Ovary (tissue), 9 donors: ENCODE data around the gene CSNK2A1. TPM values are rescaled to one million over a fixed set of nuclear protein-coding genes. Genes with fewer than 3 reads are reported as not detected.
"Not testable (repeated sequence)": the region's sequence is repeated elsewhere in the genome, so short reads cannot be mapped to it uniquely, and the experiment has no call there.

Experiments
- DNase-seq, 5 donors: peaks; one replicate each; pipeline ENCODE4 v3.0.0-alpha.2; 2019 to 2020
- H3K27ac ChIP-seq, 2 donors: fragments of 200-600 bp; one replicate each; pipeline versions ENCODE4 v1.5.1 to v1.8.0; 2019 to 2022
- H3K27me3 ChIP-seq: fragments of 200-600 bp; one replicate; pipeline ENCODE4 v1.8.0; 2022
- H3K36me3 ChIP-seq: fragments of 200-600 bp; sonication (generic); one replicate; pipeline ENCODE4 v1.5.1; 2019
- H3K4me1 ChIP-seq: one replicate; pipeline ENCODE4 v1.8.1; 2013; ENCODE audit warnings: mild to moderate bottlenecking, moderate library complexity; ENCODE audit not compliant: insufficient read depth
- H3K4me3 ChIP-seq: fragments of 200-600 bp; sonication (generic); one replicate; pipeline ENCODE4 v1.5.1; 2017
- H3K9me3 ChIP-seq, 2 donors: fragments of 200-600 bp in 1 of 2; sonication (generic) in 1 of 2; one replicate each; pipeline versions ENCODE4 v1.5.1 to v1.8.1; 2013 to 2019; ENCODE audit warnings: mild to moderate bottlenecking in 1 of 2, moderate library complexity in 1 of 2
- EP300 ChIP-seq: sonication (generic); formaldehyde crosslinking; IDR thresholded peaks from one replicate; pipeline ENCODE4 v1.6.1; 2017; ENCODE audit warnings: antibody characterized with exemption
- POLR2A ChIP-seq: fragments of 450-650 bp; IDR thresholded peaks from one replicate; pipeline ENCODE4 v1.6.1; 2017; ENCODE audit warnings: antibody characterized with exemption, mild to moderate bottlenecking, moderate library complexity
- WGBS, 3 donors: extraction: QIAGEN DNeasy Blood & Tissue Kit in 1 of 3; methylation state at CpG; one replicate each; pipeline versions ENCODE4 v1.1.5 to v1.1.7; 2013 to 2017; 5-methylcytosine and 5-hydroxymethylcytosine counted together
- intact Hi-C, 4 donors: fragments of 100-400 bp; cut with DNase I; formaldehyde crosslinking; loops; one replicate each; pipeline versions ENCODE4 v1.11.0 to v1.15.1; 2022 to 2023
- polyA plus RNA-seq, 2 donors: library from polyadenylated mRNA; stranded (reverse); fragments of 200-250 nt in 1 of 2; fragments of 350-450 nt in 1 of 2; fragmentation: Illumina TruSeq in 1 of 2; extraction: RNeasy Lipid Tissue Mini Kit (QIAGEN cat#74804) in 1 of 2; gene quantifications; one replicate each; pipeline ENCODE4 v1.2.3, GENCODE V29; 2013 to 2014
- total RNA-seq, 7 donors: library from RNA; depleted of rRNA in 2 of 7; stranded (reverse); fragments of >200 nt in 2 of 7; fragmentation: NEBNext Ultra II Directional in 3 of 7; extraction: Animal tissue kit (Norgen Biotek cat#: 25700) in 3 of 7; gene quantifications; one replicate each; pipeline versions ENCODE4 v1.1.0 to v1.2.4, GENCODE V29; 2016 to 2023
- TF ChIP-seq, protein P1 (sequence below), 3 donors: fragments of 450-650 bp in 2 of 3; fragments of 200-600 bp in 1 of 3; IDR thresholded peaks; one replicate each; pipeline versions ENCODE4 v1.5.1 to v1.8.0; 2016 to 2022; ENCODE audit warnings: antibody characterized with exemption in 3 of 3, mild to moderate bottlenecking in 1 of 3
- donor health status: DM: no; HTN: no; CAD: no; lungs with moderate emphysema.
- donor health status: DM: no; HTN: no; CAD: no.
- donor health status: Bipolar disorder and iron deficiency.
- donor health status: DM: yes; HTN: yes; CAD: no.
- donor health status: DM: no; HTN: no; CAD: no.
- donor health status: DM: yes; HTN: yes; CAD: no.

The CSNK2A1 gene
- total and polyA plus RNA-seq, 9 donors: 35.8 to 145 (median 95.7) TPM

DNA sequence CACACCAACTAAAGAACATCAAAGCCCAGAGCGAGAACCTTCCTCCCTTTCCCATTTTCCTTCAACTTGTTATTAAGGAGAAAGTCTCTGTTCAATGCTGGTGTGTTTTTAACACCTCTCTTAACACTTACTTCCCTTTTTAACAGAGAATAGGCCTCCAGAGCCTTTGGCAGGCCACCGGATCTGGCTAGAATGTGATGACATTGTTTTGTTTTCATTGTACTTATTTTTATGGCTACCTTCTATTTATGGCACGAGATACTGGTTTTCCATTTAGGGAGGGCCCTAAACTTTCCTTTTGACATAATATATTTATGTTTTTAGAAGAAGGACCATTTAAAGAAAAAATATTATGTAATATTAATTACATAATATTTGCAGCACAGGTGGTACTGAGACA is 44.9 kb upstream of the CSNK2A1 start:
- H3K4me1 ChIP-seq: no peaks in the 10 kb centered on the region
- no peak for DNase-seq
- H3K9me3 ChIP-seq: no peaks in the 10 kb centered on the region
- no peak overlapping the region for H3K4me3 ChIP-seq
- H3K36me3 ChIP-seq: no peaks in the 10 kb centered on the region
- no peak overlapping the region for H3K27ac ChIP-seq
- WGBS, 3 donors: 28 to 41% (median 35%) methylated on average over 3 of the region's 3 CpGs
- TF ChIP-seq POLR2A (no peak), EP300 (no peak)
- TF ChIP-seq, protein P1, sequence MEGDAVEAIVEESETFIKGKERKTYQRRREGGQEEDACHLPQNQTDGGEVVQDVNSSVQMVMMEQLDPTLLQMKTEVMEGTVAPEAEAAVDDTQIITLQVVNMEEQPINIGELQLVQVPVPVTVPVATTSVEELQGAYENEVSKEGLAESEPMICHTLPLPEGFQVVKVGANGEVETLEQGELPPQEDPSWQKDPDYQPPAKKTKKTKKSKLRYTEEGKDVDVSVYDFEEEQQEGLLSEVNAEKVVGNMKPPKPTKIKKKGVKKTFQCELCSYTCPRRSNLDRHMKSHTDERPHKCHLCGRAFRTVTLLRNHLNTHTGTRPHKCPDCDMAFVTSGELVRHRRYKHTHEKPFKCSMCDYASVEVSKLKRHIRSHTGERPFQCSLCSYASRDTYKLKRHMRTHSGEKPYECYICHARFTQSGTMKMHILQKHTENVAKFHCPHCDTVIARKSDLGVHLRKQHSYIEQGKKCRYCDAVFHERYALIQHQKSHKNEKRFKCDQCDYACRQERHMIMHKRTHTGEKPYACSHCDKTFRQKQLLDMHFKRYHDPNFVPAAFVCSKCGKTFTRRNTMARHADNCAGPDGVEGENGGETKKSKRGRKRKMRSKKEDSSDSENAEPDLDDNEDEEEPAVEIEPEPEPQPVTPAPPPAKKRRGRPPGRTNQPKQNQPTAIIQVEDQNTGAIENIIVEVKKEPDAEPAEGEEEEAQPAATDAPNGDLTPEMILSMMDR (IDR thresholded peaks at IDR 0.05): no peak
- intact Hi-C loops: no loop called here
- H3K27me3 ChIP-seq: no peaks in the 10 kb centered on the region

DNA sequence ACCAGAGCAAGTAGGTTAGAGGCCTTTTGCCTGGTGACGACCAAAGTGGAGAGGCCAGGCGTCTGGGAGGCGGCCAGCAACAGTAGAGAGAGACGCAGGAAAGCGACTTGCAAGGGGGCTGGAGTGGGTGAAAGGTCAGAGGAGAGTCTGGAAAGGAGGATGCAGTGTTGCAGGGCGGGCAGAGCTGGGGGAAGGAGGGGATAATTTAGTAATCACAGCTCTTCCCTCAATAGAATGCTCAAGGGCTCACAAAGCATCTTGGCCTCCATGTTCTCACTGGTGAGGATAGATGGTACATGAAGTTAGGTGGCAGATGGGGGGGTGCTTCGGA is 41.3 kb upstream of the CSNK2A1 start:
- no peaks in the 10 kb centered on the region for H3K36me3 ChIP-seq
- DNase-seq: no peak
- H3K9me3 ChIP-seq: no peaks in the 10 kb centered on the region
- 73 to 77% (median 73%) methylated on average over 7 of the region's 7 CpGs for WGBS, 3 donors
- no peak overlapping the region for H3K4me3 ChIP-seq
- TF ChIP-seq EP300: no peak
- TF ChIP-seq, protein P1 (IDR thresholded peaks at IDR 0.05): no peak
- no peak for TF ChIP-seq POLR2A
- no peaks in the 10 kb centered on the region for H3K27me3 ChIP-seq
- H3K27ac ChIP-seq: no peak overlapping the region
- no peaks in the 10 kb centered on the region for H3K4me1 ChIP-seq
- intact Hi-C loops: no loop called here

DNA sequence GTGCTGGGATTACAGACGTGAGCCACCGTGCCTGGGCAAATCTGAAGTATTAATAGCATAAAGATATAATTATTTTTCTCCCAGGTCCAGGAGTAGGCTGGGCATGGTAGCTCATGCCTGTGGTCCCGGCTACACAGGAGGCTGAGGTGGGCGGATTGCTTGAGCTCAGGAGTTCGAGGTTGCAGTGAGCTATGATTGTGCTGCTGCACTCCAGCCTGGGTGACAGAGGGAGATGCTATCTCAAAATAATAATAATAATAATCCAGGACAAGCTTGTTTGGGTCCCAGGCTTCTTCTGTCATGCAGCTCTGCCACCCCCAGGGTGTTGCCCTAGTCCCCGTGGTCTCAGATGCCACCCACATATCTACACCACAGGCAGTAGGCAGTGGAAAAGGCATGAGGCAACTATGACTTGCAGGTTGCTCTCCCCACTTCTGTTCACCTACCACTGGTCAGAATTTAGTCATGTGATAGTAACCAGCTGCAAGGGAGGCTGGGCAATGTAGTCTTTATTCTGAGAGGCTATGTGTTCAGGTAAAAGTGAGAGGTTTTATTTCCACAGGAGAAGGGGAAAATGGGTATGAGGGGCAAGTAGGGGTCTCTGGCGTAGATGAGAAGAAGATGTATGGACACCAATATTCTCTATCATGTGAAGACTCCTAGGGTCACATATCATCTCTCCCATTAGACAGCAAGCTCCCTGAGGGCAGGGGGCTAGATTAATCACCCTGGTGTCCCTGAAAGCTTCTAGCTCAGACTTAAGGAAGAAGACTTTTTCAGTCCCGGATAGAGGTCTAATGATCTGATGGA is 40.8 kb upstream of the CSNK2A1 start:
- no peaks in the 10 kb centered on the region for H3K9me3 ChIP-seq
- H3K4me3 ChIP-seq: no peak overlapping the region
- intact Hi-C loops: no loop called here
- no peaks in the 10 kb centered on the region for H3K36me3 ChIP-seq
- 65 to 74% (median 65%) methylated on average over 8 of the region's 8 CpGs for WGBS, 3 donors
- H3K27ac ChIP-seq: no peak overlapping the region
- TF ChIP-seq EP300 (no peak), POLR2A (no peak)
- TF ChIP-seq, protein P1 (IDR thresholded peaks at IDR 0.05): no peak
- H3K27me3 ChIP-seq: no peaks in the 10 kb centered on the region
- DNase-seq: no peak
- H3K4me1 ChIP-seq: no peaks in the 10 kb centered on the region

GRCh38 chr20:582204-582603 is 38.6 kb upstream of the CSNK2A1 start:
- Histone ChIP-seq H3K36me3 (no peaks in the 10 kb centered on the region), H3K9me3 (no peaks in the 10 kb centered on the region), H3K27ac (no peak overlapping the region), H3K4me3 (no peak overlapping the region), H3K4me1 (no peaks in the 10 kb centered on the region), H3K27me3 (no peaks in the 10 kb centered on the region)
- 63 to 76% (median 73%) methylated on average over 5 of the region's 5 CpGs for WGBS, 3 donors
- no peak for DNase-seq
- TF ChIP-seq EP300: no peak
- TF ChIP-seq, protein P1 (IDR thresholded peaks at IDR 0.05): no peak
- no peak for TF ChIP-seq POLR2A
- intact Hi-C loops: no loop called here

- H3K27ac ChIP-seq, H3K27me3 ChIP-seq, H3K36me3 ChIP-seq, DNase-seq, H3K4me3 ChIP-seq, H3K9me3 ChIP-seq, H3K4me1 ChIP-seq, intact Hi-C loops: not testable (repeated sequence)
- 90 to 94% (median 92%) methylated on average over 7 to 8 of the region's 8 CpGs for WGBS, 3 donors
These were observed 35.5 kb upstream of the CSNK2A1 start for GRCh38 chr20:578940-579690.
